Fibroblast of the aortic adventitia (primary cell): Measurements from ENCODE around the gene KCNQ1. TPM values are rescaled to one million over a fixed set of nuclear protein-coding genes. Genes with fewer than 3 reads are reported as not detected.

Experiments
- DNase-seq: peaks from one replicate; pipeline ENCODE4 v3.0.0-alpha.2; 2010; ENCODE audit warnings: low read depth
- H3K4me3 ChIP-seq: 2 replicates; pipeline ENCODE4 v1.5.1; 2011; ENCODE audit warnings: low read depth, mild to moderate bottlenecking, control low read depth, low read length, moderate library complexity
- total RNA-seq: library from RNA; depleted of rRNA; stranded (reverse); fragments of >200 nt; gene quantifications from 2 replicates; pipeline ENCODE4 v1.2.3, GENCODE V29; 2012; ENCODE audit warnings: low replicate concordance
- TF ChIP-seq, protein P1 (sequence below): IDR thresholded peaks from 2 replicates; pipeline ENCODE4 v1.5.1; 2011; ENCODE audit warnings: mild to moderate bottlenecking, low read length, control low read depth, inconsistent platforms; ENCODE audit not compliant: insufficient read depth

Gene KCNQ1
- total RNA-seq, 1 donor: not detected

DNA sequence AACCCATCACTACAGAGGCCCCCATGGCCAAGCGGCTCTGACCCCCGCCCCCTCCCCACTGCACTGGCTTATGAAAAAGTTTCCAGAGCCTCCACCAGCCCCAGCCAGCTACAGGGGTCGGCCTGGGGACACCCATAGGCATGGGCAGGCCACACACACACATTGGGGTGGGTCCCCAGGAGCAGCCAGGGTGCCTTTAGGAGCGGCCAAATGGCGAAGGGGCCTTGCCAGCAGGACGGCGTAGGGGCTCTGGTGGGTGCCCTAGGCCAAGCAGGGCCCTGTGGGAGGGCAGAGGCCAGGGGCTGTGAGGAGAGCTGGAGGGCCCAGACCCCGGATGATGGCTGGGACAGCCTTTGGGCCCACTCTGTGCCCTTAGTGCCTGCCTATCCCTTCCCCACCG, 34.2 kb upstream of the KCNQ1 start:
- TF ChIP-seq, protein P1, sequence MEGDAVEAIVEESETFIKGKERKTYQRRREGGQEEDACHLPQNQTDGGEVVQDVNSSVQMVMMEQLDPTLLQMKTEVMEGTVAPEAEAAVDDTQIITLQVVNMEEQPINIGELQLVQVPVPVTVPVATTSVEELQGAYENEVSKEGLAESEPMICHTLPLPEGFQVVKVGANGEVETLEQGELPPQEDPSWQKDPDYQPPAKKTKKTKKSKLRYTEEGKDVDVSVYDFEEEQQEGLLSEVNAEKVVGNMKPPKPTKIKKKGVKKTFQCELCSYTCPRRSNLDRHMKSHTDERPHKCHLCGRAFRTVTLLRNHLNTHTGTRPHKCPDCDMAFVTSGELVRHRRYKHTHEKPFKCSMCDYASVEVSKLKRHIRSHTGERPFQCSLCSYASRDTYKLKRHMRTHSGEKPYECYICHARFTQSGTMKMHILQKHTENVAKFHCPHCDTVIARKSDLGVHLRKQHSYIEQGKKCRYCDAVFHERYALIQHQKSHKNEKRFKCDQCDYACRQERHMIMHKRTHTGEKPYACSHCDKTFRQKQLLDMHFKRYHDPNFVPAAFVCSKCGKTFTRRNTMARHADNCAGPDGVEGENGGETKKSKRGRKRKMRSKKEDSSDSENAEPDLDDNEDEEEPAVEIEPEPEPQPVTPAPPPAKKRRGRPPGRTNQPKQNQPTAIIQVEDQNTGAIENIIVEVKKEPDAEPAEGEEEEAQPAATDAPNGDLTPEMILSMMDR: no peak
- no peak overlapping the region for H3K4me3 ChIP-seq
- no peak for DNase-seq

DNA sequence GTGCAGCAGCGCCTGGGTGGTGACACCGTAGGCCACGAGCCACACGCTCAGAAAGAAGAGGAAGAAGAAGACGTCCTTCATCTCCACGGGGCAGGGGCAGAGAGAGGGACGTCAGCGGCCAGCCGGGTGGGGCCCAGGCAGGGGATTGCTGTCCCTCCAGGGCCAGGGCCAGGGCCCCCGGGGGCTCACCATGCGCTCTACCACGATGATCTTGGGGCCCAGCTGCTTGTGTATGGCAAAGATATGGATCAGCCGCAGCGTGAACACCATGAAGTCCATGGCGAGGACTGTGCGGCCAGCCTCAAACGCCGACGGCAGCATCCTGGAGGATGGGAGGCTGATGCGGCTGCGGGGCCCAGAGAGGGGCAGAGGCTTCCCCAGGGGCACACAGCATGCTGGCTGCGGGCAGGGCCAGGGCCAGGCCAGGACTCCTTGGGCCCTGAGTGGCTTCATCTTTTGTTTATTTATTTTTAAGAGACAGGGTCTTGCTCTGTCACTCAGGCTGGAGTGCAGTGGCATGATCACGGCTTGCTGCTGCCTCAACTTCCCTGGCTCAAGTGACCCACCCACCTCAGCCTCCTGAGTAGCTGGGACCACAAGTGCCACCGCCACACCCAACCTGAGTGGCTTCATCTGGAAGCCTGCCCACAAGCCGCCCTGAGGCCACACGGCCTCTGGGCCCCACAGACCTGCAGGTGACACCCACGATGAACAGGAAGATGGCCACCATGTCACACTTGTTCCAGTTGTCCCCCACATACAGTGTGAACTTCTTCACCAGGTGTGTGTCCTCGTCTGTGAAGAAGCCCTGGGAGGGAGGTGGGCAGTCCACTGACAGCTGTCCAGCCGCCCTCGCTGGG, 33.1 kb upstream of the KCNQ1 start:
- H3K4me3 ChIP-seq: no peak overlapping the region
- TF ChIP-seq, protein P1: no peak
- DNase-seq: no peak

DNA sequence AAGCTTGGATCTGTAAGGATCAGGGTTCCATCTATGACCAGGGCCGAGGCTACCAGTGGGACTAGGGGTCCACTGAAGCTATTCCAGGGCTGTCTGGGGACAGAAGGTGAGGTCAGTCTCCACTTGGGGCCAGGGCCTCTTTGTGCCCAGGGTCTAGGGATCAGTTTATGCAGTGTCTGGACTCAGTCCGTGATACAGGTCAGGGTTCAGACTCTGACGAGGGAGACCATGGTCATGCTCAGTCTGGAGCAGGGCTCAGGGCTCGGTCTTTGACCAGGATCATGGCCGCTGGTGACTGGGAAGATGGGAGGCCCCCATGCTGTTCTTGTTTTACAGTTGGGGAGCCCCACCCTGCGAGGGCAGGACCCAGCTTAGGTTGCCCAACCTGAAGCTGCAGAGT, 32.5 kb upstream of the KCNQ1 start:
- H3K4me3 ChIP-seq: no peak overlapping the region
- TF ChIP-seq, protein P1: no peak
- no peak for DNase-seq

DNA sequence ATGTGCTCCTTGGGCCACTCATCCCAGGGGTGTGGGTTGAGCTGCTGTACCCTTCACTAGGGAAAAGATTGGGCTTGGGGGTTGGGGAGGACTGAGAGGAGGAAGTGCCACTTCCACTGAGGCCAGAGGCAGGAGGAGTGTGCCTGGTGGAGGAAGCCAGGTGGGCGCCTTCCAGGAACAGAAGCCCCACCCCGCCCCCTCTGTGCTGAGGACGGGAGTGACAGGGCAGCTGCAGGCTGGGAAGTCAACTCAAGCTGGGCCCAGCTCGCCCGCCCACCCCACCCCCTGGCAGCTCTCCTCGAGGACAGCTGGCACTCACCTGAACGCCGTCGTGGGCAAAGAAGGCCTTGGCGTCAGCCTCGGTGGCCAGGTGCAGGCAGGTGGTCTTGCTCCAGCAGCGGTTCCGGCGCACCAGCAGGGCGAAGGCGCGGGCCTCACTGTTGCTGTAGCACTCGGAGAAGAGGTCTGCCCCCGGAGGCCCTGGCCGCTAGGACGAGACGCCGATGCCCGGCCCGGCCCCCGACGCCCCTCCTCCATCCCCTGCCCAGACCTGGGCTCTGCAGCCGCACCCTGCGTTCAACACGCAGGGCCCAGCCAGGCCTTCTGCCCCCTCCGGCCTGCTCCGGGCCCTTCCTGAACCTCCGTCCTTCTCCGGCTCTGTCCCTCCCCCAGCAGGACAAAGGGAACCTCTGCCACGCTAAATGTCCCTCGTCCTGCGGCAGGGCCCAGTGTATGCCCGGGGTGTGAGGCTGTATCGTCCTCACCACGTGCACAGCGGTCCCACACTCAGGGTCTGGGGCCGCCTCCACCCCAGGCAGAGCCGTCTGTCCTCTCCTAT, 30.8 kb upstream of the KCNQ1 start:
- DNase-seq: no peak
- no peak overlapping the region for H3K4me3 ChIP-seq
- TF ChIP-seq, protein P1: no peak

DNA sequence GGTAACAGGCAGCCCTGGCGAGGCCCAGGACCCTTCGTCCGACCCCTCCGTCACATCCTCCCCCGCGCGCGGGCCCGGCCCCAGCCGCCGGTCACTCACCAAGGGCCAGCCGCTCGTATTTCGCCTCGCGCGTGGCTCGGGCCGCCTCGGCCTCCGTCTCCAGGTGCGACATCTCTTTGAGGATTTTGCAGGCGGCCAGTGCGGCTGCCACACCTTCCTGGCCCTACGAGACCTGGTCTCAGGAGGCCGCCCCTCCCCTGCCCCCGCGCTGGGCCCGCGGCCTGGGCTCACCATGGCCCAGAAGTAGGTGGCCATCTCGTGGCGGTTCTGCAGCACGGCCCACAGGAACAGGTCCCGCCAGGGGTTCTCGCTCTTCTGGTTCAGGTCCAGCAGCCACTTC, 30.2 kb upstream of the KCNQ1 start:
- no peak overlapping the region for H3K4me3 ChIP-seq
- TF ChIP-seq, protein P1: no peak
- DNase-seq: no peak

DNA sequence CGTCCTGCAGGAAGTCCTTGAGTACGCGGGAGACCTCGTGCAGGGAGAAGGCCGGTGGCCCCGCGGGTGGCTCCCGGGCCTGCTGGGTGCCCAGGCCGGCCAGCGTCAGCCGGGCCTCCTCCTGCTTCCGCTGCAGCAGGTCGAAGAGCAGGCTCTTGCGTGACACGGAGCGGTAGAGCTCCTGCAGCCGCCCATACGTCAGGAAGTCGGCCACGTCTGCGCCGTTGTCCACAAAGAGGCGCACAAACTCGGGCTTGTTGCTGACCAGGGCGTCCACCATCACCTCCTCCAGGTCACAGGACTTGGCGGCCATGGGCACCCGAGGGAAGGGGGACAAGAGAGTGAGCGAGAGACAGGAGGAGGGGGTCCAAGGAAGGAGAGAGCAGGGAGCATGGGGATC, 29.6 kb upstream of the KCNQ1 start:
- H3K4me3 ChIP-seq: no peak overlapping the region
- DNase-seq: no peak
- TF ChIP-seq, protein P1: no peak
